HUES48 (cell line): ENCODE data around the gene RNF166.

Experiments
- H3K27ac ChIP-seq: one replicate; pipeline ENCODE4 v1.7.0; 2013; ENCODE audit warnings: low read depth, low read length, inconsistent platforms
- H3K27me3 ChIP-seq: 2 replicates; pipeline ENCODE4 v1.6.1; 2013; ENCODE audit warnings: mild to moderate bottlenecking, low read length; ENCODE audit not compliant: control insufficient read depth, insufficient read depth
- H3K36me3 ChIP-seq: 2 replicates; pipeline ENCODE4 v1.6.1; 2013; ENCODE audit warnings: low read length; ENCODE audit not compliant: control insufficient read depth, insufficient read depth
- H3K4me1 ChIP-seq: 2 replicates; pipeline ENCODE4 v1.6.1; 2013; ENCODE audit warnings: mild to moderate bottlenecking, low read length; ENCODE audit not compliant: control insufficient read depth, insufficient read depth
- H3K4me3 ChIP-seq: 2 replicates; pipeline ENCODE4 v1.5.1; 2013; ENCODE audit warnings: mild to moderate bottlenecking, low read depth, low read length
- H3K9ac ChIP-seq: 2 replicates; pipeline ENCODE4 v1.6.1; 2013; ENCODE audit warnings: mild to moderate bottlenecking, low read depth, low read length, moderate library complexity
- H3K9me3 ChIP-seq: 2 replicates; pipeline ENCODE4 v1.6.1; 2013; ENCODE audit warnings: low read length; ENCODE audit not compliant: control insufficient read depth, insufficient read depth

Gene RNF166

DNA sequence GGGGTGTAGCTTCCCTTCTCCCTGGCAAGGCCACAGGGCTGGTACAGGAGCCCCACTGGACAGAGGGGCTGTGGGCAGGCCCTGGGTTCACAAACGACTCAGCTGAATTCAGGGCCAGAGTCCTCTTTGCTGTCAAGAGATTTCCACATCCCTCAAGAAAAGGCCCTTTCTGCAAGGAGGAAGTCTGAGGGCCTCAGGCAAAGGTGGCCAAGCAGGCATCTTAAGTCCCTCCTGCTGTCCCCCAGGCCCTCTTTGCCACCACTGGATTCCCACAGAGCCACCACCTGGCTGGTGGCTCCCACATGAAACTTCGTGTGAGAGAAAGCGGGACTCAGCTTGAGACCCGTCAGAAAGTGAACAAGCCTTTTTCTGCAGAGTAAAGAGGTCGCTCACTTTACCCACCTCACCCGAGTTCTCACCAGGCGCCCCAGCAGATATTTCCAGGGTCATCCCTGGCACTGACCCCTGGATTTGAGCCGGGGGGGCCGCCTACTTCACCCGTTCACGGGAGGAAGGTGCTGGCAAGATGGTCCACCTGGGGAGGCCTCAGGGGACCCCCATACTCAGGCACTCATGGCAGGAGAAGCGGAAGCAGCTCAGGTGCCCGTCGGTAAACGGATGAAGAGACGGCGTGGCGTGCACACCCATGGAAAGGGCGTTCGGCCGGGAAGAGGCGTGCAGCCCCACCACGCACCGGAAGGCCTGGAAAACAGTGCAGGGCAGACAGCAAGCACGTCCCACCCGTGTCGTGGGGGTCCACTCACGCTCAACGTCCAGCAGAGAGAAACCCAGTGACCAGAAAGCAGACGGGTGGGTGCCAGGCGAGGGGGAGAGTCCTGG is 3.6 kb downstream of the RNF166 start:
- Histone ChIP-seq H3K4me3 (no peak overlapping the region), H3K9ac (no peak overlapping the region), H3K9me3 (no peaks in the 10 kb centered on the region), H3K27ac (no peak overlapping the region), H3K36me3 (peaks cover 34% of the 10 kb centered on the region), H3K4me1 (peaks cover 6% of the 10 kb centered on the region; the same call in 1 of the 2 replicates), H3K27me3 (no peaks in the 10 kb centered on the region)

DNA sequence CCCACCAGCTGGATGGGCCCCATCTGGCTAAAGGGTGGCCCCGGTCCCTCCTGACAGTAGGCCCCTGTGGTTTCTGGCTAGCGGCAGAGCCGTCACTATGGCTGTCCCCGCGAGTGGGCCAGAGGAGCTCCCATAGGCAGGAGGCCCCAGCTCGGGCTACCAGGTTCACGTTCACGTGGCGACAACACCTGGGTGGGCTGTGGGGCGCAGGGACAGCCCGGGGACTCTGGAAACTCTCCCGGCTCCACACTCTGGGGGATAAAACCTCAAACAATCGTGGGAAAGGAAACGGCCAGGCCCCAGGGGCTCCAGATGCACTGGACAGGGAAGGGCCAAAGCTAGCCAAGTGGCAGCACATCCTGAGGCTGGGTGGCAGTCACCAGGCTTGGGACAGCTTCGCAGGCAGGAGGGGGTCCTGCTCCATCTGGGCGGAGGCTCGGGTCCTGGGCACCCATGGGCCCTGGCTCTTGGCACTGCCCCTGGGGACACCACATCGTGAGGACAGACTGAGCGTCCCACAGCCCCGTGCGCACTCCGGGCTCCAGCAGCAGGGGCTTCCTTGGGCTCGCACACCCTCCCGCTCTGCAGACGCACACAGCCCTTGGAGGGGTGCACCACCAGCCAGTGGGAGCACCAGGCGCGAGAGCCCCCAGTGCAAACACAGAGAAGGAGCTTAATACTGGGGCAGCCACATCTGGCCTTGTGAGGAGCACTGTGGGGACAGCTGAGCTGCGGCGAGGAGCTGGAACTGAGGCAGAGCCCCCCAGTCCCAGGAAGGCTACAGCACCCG is 4.4 kb downstream of the RNF166 start:
- Histone ChIP-seq H3K4me1 (peaks cover 6% of the 10 kb centered on the region; the same call in 1 of the 2 replicates), H3K9ac (no peak overlapping the region), H3K9me3 (no peaks in the 10 kb centered on the region)

DNA sequence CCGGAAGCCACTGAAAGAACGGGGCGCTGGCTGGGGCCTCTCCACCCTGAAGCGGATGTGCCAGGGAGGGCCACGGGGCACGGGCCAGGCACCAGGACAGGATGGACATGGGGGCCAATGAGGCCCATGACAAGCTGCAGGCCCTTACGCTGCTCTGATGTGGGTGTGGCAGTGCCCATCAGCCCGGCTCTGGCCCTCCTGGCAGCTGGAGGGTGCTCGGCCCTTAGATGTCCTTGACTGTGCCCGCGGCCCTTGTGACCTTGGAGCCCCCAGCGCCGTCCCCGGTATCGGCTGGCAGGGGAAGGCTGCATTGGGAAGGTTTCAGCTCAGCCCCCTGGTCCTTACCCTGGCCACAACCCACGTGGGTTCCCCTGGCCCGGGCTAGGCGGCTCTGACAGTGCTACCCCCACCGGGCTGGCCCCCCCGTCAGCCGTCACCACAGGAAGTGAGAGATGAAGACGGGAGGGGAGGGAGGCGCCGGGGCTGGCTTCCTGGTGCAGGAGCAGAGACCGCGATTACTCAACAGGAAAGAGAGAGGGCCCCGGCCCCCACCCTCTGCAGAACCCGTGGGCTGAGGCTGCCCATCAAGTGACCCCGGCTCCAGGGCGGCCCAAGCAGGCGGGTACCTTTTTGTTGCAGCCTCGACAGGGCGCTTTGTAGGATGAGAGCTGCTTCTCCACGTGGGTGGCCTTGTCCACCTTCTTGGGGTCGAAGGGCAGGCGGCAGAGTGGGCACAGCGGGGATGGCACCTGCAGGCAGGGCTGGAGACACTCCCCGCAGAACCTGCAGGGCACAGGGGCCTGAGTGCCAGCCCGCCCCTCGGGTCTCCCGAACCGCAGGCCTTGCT is 5.3 kb downstream of the RNF166 start:
- Histone ChIP-seq H3K4me3 (no peak overlapping the region), H3K36me3 (peaks cover 45% of the 10 kb centered on the region), H3K4me1 (peaks cover 6% of the 10 kb centered on the region; the same call in 1 of the 2 replicates), H3K27ac (no peak overlapping the region), H3K27me3 (no peaks in the 10 kb centered on the region), H3K9me3 (no peaks in the 10 kb centered on the region), H3K9ac (no peak overlapping the region)

More for the DNA sequence above, 4.4 kb downstream of the RNF166 start:
- Histone ChIP-seq H3K36me3 (peaks cover 42% of the 10 kb centered on the region), H3K27ac (no peak overlapping the region), H3K4me3 (no peak overlapping the region), H3K27me3 (no peaks in the 10 kb centered on the region)

DNA sequence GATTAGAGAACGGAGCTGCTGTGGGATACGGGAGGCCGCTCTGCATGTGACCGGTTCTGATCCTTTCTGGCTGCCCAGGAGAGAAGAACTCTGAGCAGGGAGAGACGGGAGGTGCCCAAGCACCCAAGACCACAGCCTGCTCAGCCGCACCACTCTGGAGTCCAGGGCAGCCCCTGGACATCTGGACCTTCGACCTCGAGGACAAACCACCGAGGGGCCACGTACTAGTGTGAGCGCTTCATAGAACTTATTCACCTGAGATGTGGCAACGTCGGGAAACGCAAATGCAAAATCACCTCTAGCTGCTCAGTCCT is 5.9 kb downstream of the RNF166 start:
- H3K27me3 ChIP-seq: no peaks in the 10 kb centered on the region
- peaks cover 4% of the 10 kb centered on the region; the same call in 1 of the 2 replicates for H3K4me1 ChIP-seq
- H3K36me3 ChIP-seq: peaks cover 45% of the 10 kb centered on the region
- H3K9ac ChIP-seq: no peak overlapping the region
- H3K9me3 ChIP-seq: no peaks in the 10 kb centered on the region
- no peak overlapping the region for H3K4me3 ChIP-seq
- no peak overlapping the region for H3K27ac ChIP-seq

DNA sequence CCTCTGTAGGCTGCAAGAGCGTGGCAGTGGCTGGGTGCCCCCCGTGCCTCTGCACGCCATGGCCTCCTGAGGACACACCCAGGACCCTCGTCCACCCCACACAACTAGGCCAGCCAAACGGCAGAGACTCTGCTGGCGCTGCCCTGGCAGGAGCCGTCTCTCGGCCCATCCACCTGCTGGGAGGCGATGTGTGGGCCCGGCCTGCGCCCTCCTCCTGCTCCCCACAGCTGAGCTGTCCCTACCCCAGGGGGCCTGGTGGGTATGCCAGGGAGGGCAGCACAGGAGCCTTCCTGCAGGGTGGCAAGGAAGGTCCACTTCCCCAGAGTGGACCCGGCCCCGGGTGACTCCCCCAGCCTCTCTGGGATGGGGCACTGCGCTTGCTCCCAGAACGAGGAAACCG is 7.0 kb downstream of the RNF166 start:
- Histone ChIP-seq H3K9me3 (no peaks in the 10 kb centered on the region), H3K36me3 (peaks cover 45% of the 10 kb centered on the region), H3K27ac (no peak overlapping the region)

DNA sequence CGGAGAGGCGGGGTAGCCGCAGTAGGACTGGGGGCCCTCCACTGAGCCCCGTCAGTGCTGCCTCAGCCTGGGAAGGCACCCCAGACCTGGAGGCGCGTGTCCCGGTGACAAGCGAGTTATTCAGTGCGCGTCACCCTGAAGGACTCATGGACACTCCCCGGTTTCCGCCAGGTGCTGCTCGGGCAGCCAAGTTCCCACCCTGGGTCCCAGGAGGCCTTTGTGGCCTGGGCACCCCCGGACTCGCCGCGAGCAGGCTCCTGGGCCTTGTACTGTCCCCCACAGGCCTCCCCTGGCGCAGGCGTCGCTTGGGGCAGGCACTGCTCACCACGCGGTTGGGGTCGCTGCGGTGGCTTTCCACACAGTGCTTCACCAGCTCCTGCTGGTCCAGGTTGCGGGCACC is 7.6 kb downstream of the RNF166 start:
- Histone ChIP-seq H3K4me1 (no peaks in the 10 kb centered on the region), H3K4me3 (no peak overlapping the region), H3K9ac (no peak overlapping the region), H3K9me3 (no peaks in the 10 kb centered on the region), H3K27ac (no peak overlapping the region), H3K27me3 (no peaks in the 10 kb centered on the region), H3K36me3 (peaks cover 45% of the 10 kb centered on the region)

More for the DNA sequence above, 7.0 kb downstream of the RNF166 start:
- Histone ChIP-seq H3K4me3 (no peak overlapping the region), H3K4me1 (no peaks in the 10 kb centered on the region), H3K27me3 (no peaks in the 10 kb centered on the region), H3K9ac (no peak overlapping the region)

DNA sequence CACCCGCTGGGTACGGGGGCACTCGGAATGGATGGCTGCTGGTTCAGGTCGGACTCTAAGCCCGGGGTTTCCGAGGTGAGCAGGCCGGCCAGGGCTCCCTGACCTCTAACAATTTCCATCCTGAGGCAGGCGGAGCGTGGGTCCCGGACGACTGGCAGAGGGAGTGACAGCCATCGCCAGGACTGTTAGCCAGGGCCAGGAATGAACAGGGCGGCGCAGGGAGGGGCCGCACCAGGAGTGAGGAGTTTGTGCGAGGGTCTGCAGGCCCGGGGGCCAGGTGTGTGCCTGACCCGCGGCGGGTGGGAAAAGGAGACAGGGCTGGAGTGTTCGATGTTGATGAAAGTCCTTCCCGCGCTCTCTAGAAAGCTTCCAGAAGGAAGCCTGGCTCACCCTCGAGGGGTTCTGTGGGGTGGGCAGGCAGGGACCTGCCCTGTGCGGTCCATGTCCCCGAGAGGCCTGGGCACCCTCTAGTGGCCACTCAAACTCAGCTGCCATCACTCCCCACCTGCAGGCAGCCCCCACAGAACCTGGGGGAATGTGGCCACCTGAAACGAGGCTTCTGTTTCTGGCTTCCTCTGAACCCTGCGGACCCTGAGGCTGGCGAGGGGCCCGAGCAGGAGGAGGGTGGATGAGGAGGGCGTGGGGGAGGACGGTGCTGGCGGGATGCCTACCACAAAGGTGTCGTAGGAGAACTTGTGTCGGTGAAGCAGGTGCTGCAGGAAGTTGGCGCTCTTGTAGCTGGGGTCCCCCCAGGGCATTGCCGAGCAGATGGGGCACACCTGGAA is 8.2 kb downstream of the RNF166 start:
- Histone ChIP-seq H3K4me1 (no peaks in the 10 kb centered on the region), H3K9me3 (no peaks in the 10 kb centered on the region), H3K4me3 (no peak overlapping the region), H3K27me3 (no peaks in the 10 kb centered on the region), H3K9ac (no peak overlapping the region), H3K27ac (no peak overlapping the region), H3K36me3 (peaks cover 42% of the 10 kb centered on the region)

DNA sequence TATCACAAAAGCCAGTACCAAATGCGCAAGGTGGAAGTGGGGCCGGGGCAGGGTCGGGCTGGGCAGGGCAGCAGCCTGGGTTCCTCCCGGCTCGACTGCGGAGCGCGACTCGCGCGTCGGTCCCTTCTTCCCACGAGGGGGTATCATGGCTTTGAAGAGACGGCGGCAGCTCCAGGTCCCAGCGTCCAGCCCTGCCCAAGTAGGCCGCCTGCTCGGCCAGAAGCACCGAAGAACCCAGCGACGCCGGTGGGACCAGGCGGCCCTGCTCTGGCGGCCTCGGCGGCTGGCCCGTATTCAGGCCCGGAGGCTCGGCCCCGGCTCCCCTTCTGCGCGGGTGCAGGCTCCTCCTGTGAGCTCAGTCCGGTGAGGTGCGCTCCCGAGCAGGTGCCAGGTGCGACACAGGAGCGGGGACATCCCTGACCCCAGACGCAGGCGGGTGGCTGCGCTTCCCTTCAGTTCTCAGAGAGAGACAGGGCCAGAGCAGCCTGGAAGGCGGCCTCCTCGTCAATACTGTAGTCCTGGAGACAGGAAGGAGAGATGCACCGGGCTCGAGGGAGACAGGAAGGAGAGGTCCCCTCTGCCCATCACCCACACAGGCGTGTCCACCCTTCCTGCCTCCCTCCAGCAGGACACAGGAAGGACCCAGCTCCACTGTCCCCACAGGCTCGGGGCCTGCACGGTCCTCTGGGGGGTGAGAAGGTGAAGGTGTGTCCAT is 8.9 kb downstream of the RNF166 start:
- no peak overlapping the region for H3K27ac ChIP-seq
- no peak overlapping the region for H3K4me3 ChIP-seq
- no peaks in the 10 kb centered on the region for H3K4me1 ChIP-seq
- H3K9ac ChIP-seq: no peak overlapping the region
- peaks cover 39% of the 10 kb centered on the region for H3K36me3 ChIP-seq
- no peaks in the 10 kb centered on the region for H3K27me3 ChIP-seq
- H3K9me3 ChIP-seq: no peaks in the 10 kb centered on the region

DNA sequence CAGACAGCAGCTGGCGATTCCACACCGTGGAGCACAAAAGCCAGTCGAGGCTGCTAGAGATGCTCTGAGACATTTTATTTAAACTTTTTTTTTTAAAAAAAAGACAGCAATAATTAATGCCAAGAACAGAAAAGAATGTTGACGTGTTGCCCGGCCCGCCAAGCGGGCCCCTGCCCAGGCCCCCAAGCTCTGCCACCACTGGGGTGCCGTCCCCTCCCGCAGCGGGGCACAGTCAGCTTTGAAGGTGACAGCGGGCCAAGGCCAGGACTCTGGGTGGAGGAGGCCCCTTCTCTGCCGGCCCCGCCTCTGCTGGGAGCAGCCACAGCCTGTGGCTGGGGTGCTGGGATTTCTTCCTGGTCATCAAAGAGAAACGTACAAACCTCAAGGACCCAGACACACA is 9.8 kb downstream of the RNF166 start:
- Histone ChIP-seq H3K36me3 (peaks cover 39% of the 10 kb centered on the region), H3K4me3 (no peak overlapping the region), H3K4me1 (no peaks in the 10 kb centered on the region), H3K9me3 (no peaks in the 10 kb centered on the region), H3K27me3 (no peaks in the 10 kb centered on the region), H3K27ac (no peak overlapping the region), H3K9ac (no peak overlapping the region)

DNA sequence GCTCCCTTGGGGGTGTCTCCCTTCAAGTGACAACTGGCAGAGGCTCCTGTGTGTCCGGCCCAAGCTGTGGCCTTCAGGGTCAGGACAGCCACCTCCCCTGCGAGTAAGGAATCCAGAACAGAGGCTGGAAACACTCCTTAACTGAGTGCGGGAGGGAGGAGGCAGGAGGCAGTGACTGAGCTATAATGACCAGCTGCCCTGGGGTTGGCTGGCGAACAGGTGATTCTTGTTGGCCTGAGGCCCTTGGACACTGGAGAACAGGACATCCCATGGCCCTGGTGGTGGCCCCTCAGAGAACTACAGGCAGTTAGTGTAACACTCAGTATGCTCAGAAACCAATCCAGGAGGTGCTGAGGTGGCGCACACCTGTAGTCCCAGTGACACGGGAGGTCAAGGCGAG is 10.5 kb downstream of the RNF166 start:
- Histone ChIP-seq H3K9ac (no peak overlapping the region), H3K4me1 (no peaks in the 10 kb centered on the region), H3K27ac (no peak overlapping the region), H3K36me3 (peaks cover 39% of the 10 kb centered on the region), H3K27me3 (no peaks in the 10 kb centered on the region), H3K9me3 (no peaks in the 10 kb centered on the region), H3K4me3 (no peak overlapping the region)
